H9 (cell line): ENCODE measurements around the gene EPM2A. TPM values are rescaled to one million over a fixed set of nuclear protein-coding genes. Genes with fewer than 3 reads are reported as not detected.

Source experiments
- DNase-seq: peaks from one replicate; pipeline ENCODE4 v3.0.0-alpha.2; 2017
- H2AFZ ChIP-seq: one replicate; pipeline ENCODE4 v1.6.1; 2013; ENCODE audit warnings: mild to moderate bottlenecking, low read length, control low read depth, moderate library complexity
- H2AK5ac ChIP-seq: 2 replicates; pipeline ENCODE4 v1.6.1; 2013; ENCODE audit warnings: low read length, control low read depth, mixed read lengths; ENCODE audit not compliant: insufficient read length
- H2BK120ac ChIP-seq: one replicate; pipeline ENCODE4 v1.6.1; 2013; ENCODE audit warnings: low read depth, mild to moderate bottlenecking, low read length, control low read depth, inconsistent platforms; ENCODE audit not compliant: poor library complexity, severe bottlenecking
- H2BK12ac ChIP-seq: 2 replicates; pipeline ENCODE4 v1.6.1; 2013; ENCODE audit warnings: low read length, control low read depth, mixed read lengths, low read depth; ENCODE audit not compliant: insufficient read length
- H2BK15ac ChIP-seq: 2 replicates; pipeline ENCODE4 v1.6.1; 2013; ENCODE audit warnings: low read depth, low read length, control low read depth
- H2BK20ac ChIP-seq: one replicate; pipeline ENCODE4 v1.6.1; 2013; ENCODE audit warnings: low read depth, mild to moderate bottlenecking, low read length, control low read depth, inconsistent platforms; ENCODE audit not compliant: poor library complexity, severe bottlenecking
- H2BK5ac ChIP-seq: 2 replicates; pipeline ENCODE4 v1.6.1; 2013; ENCODE audit warnings: low read length, control low read depth, mixed read lengths; ENCODE audit not compliant: insufficient read length
- H3K14ac ChIP-seq: 2 replicates; pipeline ENCODE4 v1.6.1; 2013; ENCODE audit warnings: low read length, control low read depth; ENCODE audit not compliant: insufficient read depth
- H3K18ac ChIP-seq: 2 replicates; pipeline ENCODE4 v1.6.1; 2013; ENCODE audit warnings: low read depth, mild to moderate bottlenecking, mixed read lengths, low read length, control low read depth; ENCODE audit not compliant: insufficient read length
- H3K23ac ChIP-seq: 2 replicates; pipeline ENCODE4 v1.6.1; 2013; ENCODE audit warnings: low read length, control low read depth, mixed read lengths, low read depth; ENCODE audit not compliant: insufficient read length
- H3K23me2 ChIP-seq: 2 replicates; pipeline ENCODE4 v1.6.1; 2013; ENCODE audit warnings: low read depth, mild to moderate bottlenecking, mixed read lengths, low read length, control low read depth; ENCODE audit not compliant: insufficient read length, poor library complexity, severe bottlenecking
- H3K27ac ChIP-seq: 2 replicates; pipeline ENCODE4 v1.5.1; 2013; ENCODE audit warnings: low read length, control low read depth, mixed read lengths, low read depth; ENCODE audit not compliant: insufficient read length
- H3K27me3 ChIP-seq: 2 replicates; pipeline ENCODE4 v1.6.1; 2013; ENCODE audit warnings: low read length, control low read depth, inconsistent platforms; ENCODE audit not compliant: insufficient read depth
- H3K4ac ChIP-seq: 2 replicates; pipeline ENCODE4 v1.6.1; 2013; ENCODE audit warnings: low read depth, mild to moderate bottlenecking, control low read depth, inconsistent platforms, low read length, moderate library complexity
- H3K4me1 ChIP-seq: 2 replicates; pipeline ENCODE4 v1.6.1; 2013; ENCODE audit warnings: low read length, control low read depth, inconsistent platforms; ENCODE audit not compliant: insufficient read depth
- H3K4me2 ChIP-seq: 2 replicates; pipeline ENCODE4 v1.6.1; 2013; ENCODE audit warnings: low read length, control low read depth, mixed read lengths; ENCODE audit not compliant: insufficient read length, insufficient read depth
- H3K56ac ChIP-seq: 2 replicates; pipeline ENCODE4 v1.6.1; 2013; ENCODE audit warnings: low read depth, mild to moderate bottlenecking, mixed read lengths, low read length, control low read depth; ENCODE audit not compliant: insufficient read length
- H3K79me1 ChIP-seq: 2 replicates; pipeline ENCODE4 v1.6.1; 2013; ENCODE audit warnings: low read depth, mild to moderate bottlenecking, moderate library complexity, low read length, control low read depth, inconsistent platforms; ENCODE audit not compliant: insufficient read depth, poor library complexity, severe bottlenecking
- H3K79me2 ChIP-seq: 2 replicates; pipeline ENCODE4 v1.6.1; 2013; ENCODE audit warnings: low read length, control low read depth, inconsistent platforms; ENCODE audit not compliant: insufficient read depth
- H3K9ac ChIP-seq: 2 replicates; pipeline ENCODE4 v1.6.1; 2013; ENCODE audit warnings: low read length, control low read depth, mixed read lengths; ENCODE audit not compliant: insufficient read length; ENCODE audit errors: extremely low read depth
- H3K9me3 ChIP-seq: one replicate; pipeline ENCODE4 v1.6.1; 2013; ENCODE audit warnings: low read depth, low read length, inconsistent platforms; ENCODE audit not compliant: control insufficient read depth
- H3T11ph ChIP-seq: one replicate; pipeline ENCODE4 v1.6.1; 2013; ENCODE audit warnings: mild to moderate bottlenecking, low read length, control low read depth, inconsistent platforms
- H4K20me1 ChIP-seq: one replicate; pipeline ENCODE4 v1.6.1; 2013; ENCODE audit not compliant: control insufficient read depth, insufficient read length, insufficient read depth
- H4K5ac ChIP-seq: 2 replicates; pipeline ENCODE4 v1.6.1; 2013; ENCODE audit warnings: low read depth, mild to moderate bottlenecking, mixed read lengths, low read length, control low read depth; ENCODE audit not compliant: insufficient read length
- H4K8ac ChIP-seq: replicated peaks from 2 replicates; pipeline ENCODE4 v1.6.1; 2013; ENCODE audit warnings: low read length, control low read depth, mixed read lengths, low read depth; ENCODE audit not compliant: insufficient read length
- H4K91ac ChIP-seq: 2 replicates; pipeline ENCODE4 v1.6.1; 2013; ENCODE audit warnings: low read depth, mild to moderate bottlenecking, moderate library complexity, mixed read lengths, low read length, control low read depth; ENCODE audit not compliant: insufficient read length
- H3K27ac Mint-ChIP-seq, 3 experiments: 2 replicates in 2 of 3; 3 replicates in 1 of 3; pipeline ENCODE4 v1.8.0; 2020 to 2021; ENCODE audit warnings: mixed read lengths in 3 of 3, mild to moderate bottlenecking in 1 of 3, moderate library complexity in 1 of 3
- H3K27me3 Mint-ChIP-seq: 2 replicates; pipeline ENCODE4 v1.8.0; 2021; ENCODE audit warnings: low read depth, mild to moderate bottlenecking, moderate library complexity, mixed read lengths
- H3K36me3 Mint-ChIP-seq, 3 experiments: 2 replicates in 2 of 3; 3 replicates in 1 of 3; pipeline ENCODE4 v1.8.0; 2020 to 2021; ENCODE audit warnings: low read depth in 3 of 3, mixed read lengths in 3 of 3; ENCODE audit not compliant: insufficient read depth in 1 of 3
- H3K4me1 Mint-ChIP-seq, 2 experiments: 2 replicates each; pipeline ENCODE4 v1.8.0; 2020; ENCODE audit warnings: mixed read lengths in 2 of 2
- H3K4me3 Mint-ChIP-seq, 2 experiments: 2 replicates in 1 of 2; 3 replicates in 1 of 2; pipeline ENCODE4 v1.8.0; 2020 to 2021; ENCODE audit warnings: mild to moderate bottlenecking in 2 of 2, mixed read lengths in 2 of 2, moderate library complexity in 1 of 2
- H3K9me3 Mint-ChIP-seq, 2 experiments: 2 replicates in 1 of 2; 3 replicates in 1 of 2; pipeline ENCODE4 v1.8.0; 2020; ENCODE audit warnings: mild to moderate bottlenecking in 2 of 2, mixed read lengths in 2 of 2, moderate library complexity in 1 of 2
- CTCF ChIP-seq: fragments of 200-600 bp; sonication (generic); conservative IDR thresholded peaks from 3 replicates; pipeline ENCODE4 v1.8.0; 2021; ENCODE audit warnings: antibody characterized with exemption, mild to moderate bottlenecking
- WGBS: extraction: QIAGEN DNeasy Blood & Tissue Kit; methylation state at CpG from one replicate; pipeline ENCODE4 v1.1.7; 2013; ENCODE audit warnings: missing lambda C conversion rate, low lambda C conversion rate, mixed read lengths; ENCODE audit not compliant: insufficient read length; ENCODE audit errors: extremely low coverage; 5-methylcytosine and 5-hydroxymethylcytosine counted together
- total RNA-seq: library from RNA; stranded (reverse); gene quantifications from 2 replicates; pipeline ENCODE4 v1.2.1, GENCODE V29; 2021

EPM2A gene
- total RNA-seq, 1 experiment from 2014 or later: 8.2 TPM

- Mint-ChIP-seq H3K4me1 (no peaks in the 10 kb centered on the region), H3K9me3 (peaks cover 26 to 30% of the 10 kb centered on the region in 2 experiments), H3K4me3 (no peak overlapping the region), H3K27ac (no peak overlapping the region), H3K36me3 (peaks cover 21 to 32% (median 30%) of the 10 kb centered on the region in 3 experiments), H3K27me3 (no peaks in the 10 kb centered on the region)
- Histone ChIP-seq H3K4me1 (no peaks in the 10 kb centered on the region), H3K14ac (no peak overlapping the region), H3K4me2 (no peak overlapping the region), H3K9me3 (peaks cover 11% of the 10 kb centered on the region), H3K56ac (no peak overlapping the region), H2BK15ac (no peak overlapping the region), H2BK5ac (no peak overlapping the region), H3K79me1 (no peaks in the 10 kb centered on the region), H2BK20ac (no peak overlapping the region), H2AFZ (no peak overlapping the region), H3K79me2 (no peaks in the 10 kb centered on the region), H4K8ac (no peak overlapping the region), H3K27me3 (no peaks in the 10 kb centered on the region), H2BK120ac (no peak overlapping the region), H4K91ac (no peak overlapping the region), H3K4ac (no peak overlapping the region), H3K18ac (no peak overlapping the region), H3T11ph (no peak overlapping the region), H3K23ac (no peak overlapping the region), H3K9ac (no peak overlapping the region), H3K23me2 (no peaks in the 10 kb centered on the region), H2BK12ac (no peak overlapping the region), H4K5ac (no peak overlapping the region), H4K20me1 (no peaks in the 10 kb centered on the region), H2AK5ac (no peak overlapping the region), H3K27ac (no peak overlapping the region)
- TF ChIP-seq CTCF: no peak
- WGBS: no CpG with 5 or more reads among the region's 4 CpGs
- no peak for DNase-seq
Measured at GRCh38 chr6:145715426-145715825, 19.9 kb downstream of the EPM2A start.
